Measurements from ENCODE around the gene DEPP1. TPM values are rescaled to one million over a fixed set of nuclear protein-coding genes. Genes with fewer than 3 reads are reported as not detected.

DEPP1 gene
- polyA plus RNA-seq, 1 donor from 2014 or later, result 4.3 TPM

GRCh38 chr10:44935966-44936295, 42.7 kb downstream of the DEPP1 start:
- Histone ChIP-seq H3K4me2 (ENCODE audit: low read length) (no peak overlapping the region), H4K20me1 (ENCODE audit: insufficient read depth) (no peaks in the 10 kb centered on the region), H3K9me2 (ENCODE audit: insufficient read depth, low read length) (no peaks in the 10 kb centered on the region), H3F3A (ENCODE audit: insufficient read depth, low read length, poor library complexity, severe bottlenecking) (no peaks in the 10 kb centered on the region), H3K36me3 (ENCODE audit: insufficient read depth, low read length) (no peaks in the 10 kb centered on the region), H3K27ac (ENCODE audit: low read length) (no peak overlapping the region), H3K79me2 (replicated peaks; ENCODE audit: insufficient read depth, low read length) (no peaks in the 10 kb centered on the region), H2AFZ (ENCODE audit: low read depth, low read length) (no peak overlapping the region), H3K9me3 (ENCODE audit: low read length) (no peaks in the 10 kb centered on the region), H3K4me3 (ENCODE audit: low read length) (no peak overlapping the region), H3K27me3 (ENCODE audit: insufficient read depth, low read depth, low read length) (no peaks in the 10 kb centered on the region), H3K9ac (ENCODE audit: low read length) (no peak overlapping the region)
- TF ChIP-seq EZH2 (IDR thresholded peaks at IDR 0.05; ENCODE audit: borderline replicate concordance, insufficient read depth, low read length, poor library complexity, severe bottlenecking) (no peak), MXI1 (conservative IDR thresholded peaks at IDR 0.05; ENCODE audit: poor library complexity, severe bottlenecking) (no peak), EP300 (conservative IDR thresholded peaks at IDR 0.05; ENCODE audit: poor library complexity, severe bottlenecking) (no peak), POLR2AphosphoS5 (IDR thresholded peaks at IDR 0.05) (no peak), CTCF (IDR thresholded peaks at IDR 0.05; ENCODE audit: poor library complexity, severe bottlenecking) (no peak), REST (IDR thresholded peaks at IDR 0.05; ENCODE audit: borderline replicate concordance) (no peak), SMC3 (conservative IDR thresholded peaks at IDR 0.05; ENCODE audit: poor library complexity) (no peak), TAF1 (IDR thresholded peaks at IDR 0.05; ENCODE audit: low read depth) (no peak), RAD21 (conservative IDR thresholded peaks at IDR 0.05) (no peak)

GRCh38 chr10:44935201-44935965, 43.2 kb downstream of the DEPP1 start:
- Histone ChIP-seq H3K79me2 (replicated peaks; ENCODE audit: insufficient read depth, low read length) (no peaks in the 10 kb centered on the region), H4K20me1 (ENCODE audit: insufficient read depth) (no peaks in the 10 kb centered on the region), H3K9ac (ENCODE audit: low read length) (no peak overlapping the region), H3K27ac (ENCODE audit: low read length) (no peak overlapping the region), H3K27me3 (ENCODE audit: insufficient read depth, low read depth, low read length) (no peaks in the 10 kb centered on the region), H3K9me3 (ENCODE audit: low read length) (no peaks in the 10 kb centered on the region), H3K4me2 (ENCODE audit: low read length) (no peak overlapping the region), H3K36me3 (ENCODE audit: insufficient read depth, low read length) (no peaks in the 10 kb centered on the region), H3K9me2 (ENCODE audit: insufficient read depth, low read length) (no peaks in the 10 kb centered on the region), H3K4me3 (ENCODE audit: low read length) (no peak overlapping the region), H3F3A (ENCODE audit: insufficient read depth, low read length, poor library complexity, severe bottlenecking) (no peaks in the 10 kb centered on the region), H2AFZ (ENCODE audit: low read depth, low read length) (no peak overlapping the region)
- TF ChIP-seq EP300 (conservative IDR thresholded peaks at IDR 0.05; ENCODE audit: poor library complexity, severe bottlenecking) (no peak), CTCF (IDR thresholded peaks at IDR 0.05; ENCODE audit: poor library complexity, severe bottlenecking) (no peak), TAF1 (IDR thresholded peaks at IDR 0.05; ENCODE audit: low read depth) (no peak), POLR2AphosphoS5 (IDR thresholded peaks at IDR 0.05) (no peak), RAD21 (conservative IDR thresholded peaks at IDR 0.05) (no peak), SMC3 (conservative IDR thresholded peaks at IDR 0.05; ENCODE audit: poor library complexity) (no peak), MXI1 (conservative IDR thresholded peaks at IDR 0.05; ENCODE audit: poor library complexity, severe bottlenecking) (no peak), EZH2 (IDR thresholded peaks at IDR 0.05; ENCODE audit: borderline replicate concordance, insufficient read depth, low read length, poor library complexity, severe bottlenecking) (no peak), REST (IDR thresholded peaks at IDR 0.05; ENCODE audit: borderline replicate concordance) (no peak)
